Tibial nerve (tissue), 4 donors: ENCODE measurements around the gene TMEM178B.

ENCODE experiments used
- CTCF ChIP-seq, 5 experiments: fragments of 200-600 bp in 3 of 5; fragments of 450-650 bp in 2 of 5; sonication (generic) in 3 of 5; IDR thresholded peaks; one replicate each; pipeline ENCODE4 v1.5.1; 2016 to 2019; ENCODE audit warnings: antibody characterized with exemption in 5 of 5, mild to moderate bottlenecking in 3 of 5, moderate library complexity in 2 of 5
- EP300 ChIP-seq, 2 donors: sonication (generic); formaldehyde crosslinking; IDR thresholded peaks; one replicate each; pipeline ENCODE4 v1.6.1; 2017; ENCODE audit warnings: antibody characterized with exemption in 2 of 2, mild to moderate bottlenecking in 1 of 2
- POLR2A ChIP-seq, 2 donors: fragments of 450-650 bp; IDR thresholded peaks; one replicate each; pipeline ENCODE4 v1.6.1; 2017; ENCODE audit warnings: antibody characterized with exemption in 2 of 2, mild to moderate bottlenecking in 2 of 2, moderate library complexity in 2 of 2

DNA sequence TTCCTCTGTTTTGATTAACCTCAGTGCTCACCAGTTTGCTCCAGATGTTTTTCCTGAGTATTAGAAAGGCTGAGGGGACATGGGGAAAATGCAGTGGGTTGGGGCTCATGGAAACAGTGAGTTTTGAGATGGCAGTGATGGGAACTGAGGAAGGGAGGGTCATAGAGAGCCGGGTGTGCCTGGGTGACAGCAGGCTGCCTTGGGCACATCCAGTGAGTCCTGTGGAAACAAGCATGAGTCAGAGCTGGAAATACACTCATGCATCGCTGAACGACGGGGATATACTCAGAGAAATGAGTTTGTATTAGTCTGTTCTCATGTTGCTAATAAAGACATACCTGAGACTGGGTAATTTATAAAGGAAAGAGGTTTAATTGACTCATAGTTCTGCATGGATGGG is 202.2 kb downstream of the TMEM178B start:
- TF ChIP-seq CTCF (IDR thresholded peaks at IDR 0.05) (no peak), POLR2A (IDR thresholded peaks at IDR 0.05) (no peak), EP300 (IDR thresholded peaks at IDR 0.05) (no peak)
